PFSK-1 (cell line): ENCODE results near the gene SYNE1.

Experiments
- POLR2AphosphoS5 ChIP-seq: IDR thresholded peaks from 2 replicates; pipeline ENCODE4 v1.6.1; 2012; ENCODE audit warnings: low read depth, mild to moderate bottlenecking, control low read depth, low read length, moderate library complexity
- SIN3A ChIP-seq: IDR thresholded peaks from 2 replicates; pipeline ENCODE4 v1.6.1; 2012; ENCODE audit warnings: mild to moderate bottlenecking, low read length, moderate library complexity, borderline replicate concordance; ENCODE audit not compliant: insufficient read depth
- TAF1 ChIP-seq: IDR thresholded peaks from 2 replicates; pipeline ENCODE4 v1.6.1; 2012; ENCODE audit warnings: low read length, control low read depth, borderline replicate concordance; ENCODE audit not compliant: insufficient read depth
- TF ChIP-seq, protein P1 (sequence below), 2 experiments: IDR thresholded peaks; 2 replicates each; pipeline versions ENCODE4 v1.6.1 to v1.8.0; 2011 to 2012; ENCODE audit warnings: low read depth in 2 of 2, low read length in 2 of 2, control low read depth in 1 of 2, inconsistent platforms in 1 of 2, mild to moderate bottlenecking in 1 of 2, moderate library complexity in 1 of 2; ENCODE audit not compliant: insufficient read depth in 1 of 2

DNA sequence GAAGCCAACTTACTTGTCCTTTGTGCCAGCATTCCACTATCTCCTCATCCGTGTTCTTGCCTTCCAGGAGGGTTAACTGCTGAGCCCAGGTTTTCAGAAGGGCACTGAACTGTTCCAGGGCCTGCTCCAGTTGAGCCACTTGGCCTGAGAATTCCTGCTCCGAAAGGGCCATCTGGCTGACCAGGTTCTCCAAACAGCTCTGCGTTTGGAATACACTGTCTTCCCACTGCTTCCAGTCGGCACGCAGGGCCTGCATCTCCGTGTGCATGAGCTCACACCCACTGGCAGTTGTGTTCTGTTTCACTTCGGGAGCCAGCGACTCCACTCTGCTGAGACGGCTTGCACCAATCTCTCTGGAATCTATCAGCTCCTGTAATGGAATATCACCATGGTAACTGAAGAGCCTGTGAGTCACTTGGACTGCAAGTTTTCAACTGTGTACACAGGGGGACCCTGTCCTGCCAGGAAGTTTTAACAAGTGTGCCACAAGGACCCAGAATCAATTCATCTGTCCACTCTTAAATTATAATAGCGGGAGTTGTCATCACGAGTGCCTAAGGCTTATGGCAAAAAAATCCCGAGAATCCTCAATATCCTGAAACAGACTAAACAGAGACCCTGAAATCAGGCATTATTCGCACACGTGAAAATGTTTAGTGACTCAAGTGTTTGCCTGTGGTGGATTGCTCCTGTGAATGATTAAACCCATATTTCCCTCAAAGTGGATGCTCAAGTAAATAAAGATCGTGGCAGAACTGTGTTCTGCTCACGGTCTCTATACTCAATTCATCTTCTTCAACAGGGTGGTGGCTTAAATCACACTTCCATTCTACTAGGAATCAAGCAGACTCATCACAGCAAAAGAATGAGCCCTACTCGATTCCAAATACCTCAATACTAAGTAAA lies 255.9 kb downstream of the SYNE1 start:
- TF ChIP-seq SIN3A (no peak), POLR2AphosphoS5 (no peak), TAF1 (no peak)
- TF ChIP-seq, protein P1, sequence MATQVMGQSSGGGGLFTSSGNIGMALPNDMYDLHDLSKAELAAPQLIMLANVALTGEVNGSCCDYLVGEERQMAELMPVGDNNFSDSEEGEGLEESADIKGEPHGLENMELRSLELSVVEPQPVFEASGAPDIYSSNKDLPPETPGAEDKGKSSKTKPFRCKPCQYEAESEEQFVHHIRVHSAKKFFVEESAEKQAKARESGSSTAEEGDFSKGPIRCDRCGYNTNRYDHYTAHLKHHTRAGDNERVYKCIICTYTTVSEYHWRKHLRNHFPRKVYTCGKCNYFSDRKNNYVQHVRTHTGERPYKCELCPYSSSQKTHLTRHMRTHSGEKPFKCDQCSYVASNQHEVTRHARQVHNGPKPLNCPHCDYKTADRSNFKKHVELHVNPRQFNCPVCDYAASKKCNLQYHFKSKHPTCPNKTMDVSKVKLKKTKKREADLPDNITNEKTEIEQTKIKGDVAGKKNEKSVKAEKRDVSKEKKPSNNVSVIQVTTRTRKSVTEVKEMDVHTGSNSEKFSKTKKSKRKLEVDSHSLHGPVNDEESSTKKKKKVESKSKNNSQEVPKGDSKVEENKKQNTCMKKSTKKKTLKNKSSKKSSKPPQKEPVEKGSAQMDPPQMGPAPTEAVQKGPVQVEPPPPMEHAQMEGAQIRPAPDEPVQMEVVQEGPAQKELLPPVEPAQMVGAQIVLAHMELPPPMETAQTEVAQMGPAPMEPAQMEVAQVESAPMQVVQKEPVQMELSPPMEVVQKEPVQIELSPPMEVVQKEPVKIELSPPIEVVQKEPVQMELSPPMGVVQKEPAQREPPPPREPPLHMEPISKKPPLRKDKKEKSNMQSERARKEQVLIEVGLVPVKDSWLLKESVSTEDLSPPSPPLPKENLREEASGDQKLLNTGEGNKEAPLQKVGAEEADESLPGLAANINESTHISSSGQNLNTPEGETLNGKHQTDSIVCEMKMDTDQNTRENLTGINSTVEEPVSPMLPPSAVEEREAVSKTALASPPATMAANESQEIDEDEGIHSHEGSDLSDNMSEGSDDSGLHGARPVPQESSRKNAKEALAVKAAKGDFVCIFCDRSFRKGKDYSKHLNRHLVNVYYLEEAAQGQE (IDR thresholded peaks at IDR 0.05; ENCODE audit: insufficient read depth in 1 of 2, low read depth in 2 of 2, low read length in 2 of 2), result no peak
